NB4 (cell line): ENCODE measurements around the gene F13A1.

Experiments
- MYC ChIP-seq: IDR thresholded peaks from 2 replicates; pipeline ENCODE4 v1.6.1; 2011; ENCODE audit warnings: low read depth, low read length
- POLR2A ChIP-seq: IDR thresholded peaks from 2 replicates; pipeline ENCODE4 v1.6.1; 2011; ENCODE audit warnings: mild to moderate bottlenecking; ENCODE audit not compliant: insufficient read length; ENCODE audit errors: extremely low read depth
- TF ChIP-seq, protein P1 (sequence below): IDR thresholded peaks from one replicate; pipeline ENCODE4 v1.5.1; 2012; ENCODE audit warnings: low read depth, low read length
- TF ChIP-seq, protein P2 (sequence below): IDR thresholded peaks from 2 replicates; pipeline ENCODE4 v1.6.1; 2011; ENCODE audit warnings: low read depth, low read length

DNA sequence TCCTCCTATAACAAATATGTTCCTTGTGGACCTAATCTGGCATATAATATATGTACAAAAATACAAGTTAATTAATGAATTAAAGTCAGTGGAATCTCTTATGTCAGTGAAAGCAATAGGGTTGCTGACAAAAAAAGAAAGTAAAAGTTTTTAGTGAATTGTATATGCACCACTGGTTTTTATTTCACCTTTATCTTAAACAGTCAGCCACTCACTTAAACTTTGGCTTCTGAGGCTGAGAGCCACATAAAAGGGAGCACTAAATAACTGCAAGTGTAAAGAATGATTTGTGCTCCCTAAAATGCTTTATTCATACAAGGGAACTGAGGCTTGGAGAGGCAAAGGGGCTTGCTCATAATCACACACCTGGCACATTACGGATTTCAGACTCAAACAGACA lies 9.9 kb upstream of the F13A1 start:
- TF ChIP-seq, protein P1, sequence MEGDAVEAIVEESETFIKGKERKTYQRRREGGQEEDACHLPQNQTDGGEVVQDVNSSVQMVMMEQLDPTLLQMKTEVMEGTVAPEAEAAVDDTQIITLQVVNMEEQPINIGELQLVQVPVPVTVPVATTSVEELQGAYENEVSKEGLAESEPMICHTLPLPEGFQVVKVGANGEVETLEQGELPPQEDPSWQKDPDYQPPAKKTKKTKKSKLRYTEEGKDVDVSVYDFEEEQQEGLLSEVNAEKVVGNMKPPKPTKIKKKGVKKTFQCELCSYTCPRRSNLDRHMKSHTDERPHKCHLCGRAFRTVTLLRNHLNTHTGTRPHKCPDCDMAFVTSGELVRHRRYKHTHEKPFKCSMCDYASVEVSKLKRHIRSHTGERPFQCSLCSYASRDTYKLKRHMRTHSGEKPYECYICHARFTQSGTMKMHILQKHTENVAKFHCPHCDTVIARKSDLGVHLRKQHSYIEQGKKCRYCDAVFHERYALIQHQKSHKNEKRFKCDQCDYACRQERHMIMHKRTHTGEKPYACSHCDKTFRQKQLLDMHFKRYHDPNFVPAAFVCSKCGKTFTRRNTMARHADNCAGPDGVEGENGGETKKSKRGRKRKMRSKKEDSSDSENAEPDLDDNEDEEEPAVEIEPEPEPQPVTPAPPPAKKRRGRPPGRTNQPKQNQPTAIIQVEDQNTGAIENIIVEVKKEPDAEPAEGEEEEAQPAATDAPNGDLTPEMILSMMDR, result no peak
- no peak for TF ChIP-seq POLR2A
- TF ChIP-seq MYC, result no peak
- TF ChIP-seq, protein P2, sequence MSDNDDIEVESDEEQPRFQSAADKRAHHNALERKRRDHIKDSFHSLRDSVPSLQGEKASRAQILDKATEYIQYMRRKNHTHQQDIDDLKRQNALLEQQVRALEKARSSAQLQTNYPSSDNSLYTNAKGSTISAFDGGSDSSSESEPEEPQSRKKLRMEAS, result no peak
